CD14-positive monocyte (primary cell): ENCODE results near the gene FBXO8. TPM values are rescaled to one million over a fixed set of nuclear protein-coding genes. Genes with fewer than 3 reads are reported as not detected.

Experiments used
- DNase-seq, 3 donors: peaks; one replicate each; pipeline ENCODE4 v3.0.0-alpha.2; 2011 to 2022
- H2AFZ ChIP-seq: 2 replicates; pipeline ENCODE4 v1.6.0; 2012; ENCODE audit warnings: mild to moderate bottlenecking, low read depth, low read length, inconsistent platforms; ENCODE audit not compliant: insufficient read depth, poor library complexity, severe bottlenecking
- H3K27ac ChIP-seq, 2 donors: 1 replicate in 1 of 2; 2 replicates in 1 of 2; pipeline ENCODE4 v1.5.1; 2012 to 2013; ENCODE audit warnings: low read length in 2 of 2, control low read depth in 1 of 2, inconsistent platforms in 1 of 2, low read depth in 1 of 2, mild to moderate bottlenecking in 1 of 2
- H3K27me3 ChIP-seq, 2 donors: one replicate each; pipeline versions ENCODE4 v1.6.0 to v1.6.1; 2011 to 2013; ENCODE audit warnings: low read length in 2 of 2; ENCODE audit not compliant: control insufficient read depth in 2 of 2, insufficient read depth in 2 of 2
- H3K36me3 ChIP-seq, 2 donors: replicated peaks in 1 of 2; 1 replicate in 1 of 2; 2 replicates in 1 of 2; pipeline versions ENCODE4 v1.5.1 to v1.6.1; 2012 to 2013; ENCODE audit warnings: low read length in 2 of 2, control low read depth in 1 of 2, inconsistent platforms in 1 of 2, mild to moderate bottlenecking in 1 of 2; ENCODE audit not compliant: insufficient read depth in 2 of 2, control insufficient read depth in 1 of 2
- H3K4me1 ChIP-seq, 2 donors: 1 replicate in 1 of 2; 2 replicates in 1 of 2; pipeline versions ENCODE4 v1.5.1 to v1.6.1; 2012 to 2013; ENCODE audit warnings: low read length in 2 of 2, control low read depth in 1 of 2, inconsistent platforms in 1 of 2, mild to moderate bottlenecking in 1 of 2, moderate library complexity in 1 of 2; ENCODE audit not compliant: insufficient read depth in 2 of 2, control insufficient read depth in 1 of 2
- H3K4me2 ChIP-seq: replicated peaks from 2 replicates; pipeline ENCODE3; 2012; ENCODE audit warnings: low read length, moderate library complexity, mild to moderate bottlenecking; ENCODE audit not compliant: poor library complexity, severe bottlenecking; ENCODE audit errors: extremely low read depth
- H3K4me3 ChIP-seq, 3 experiments: fragments of 200-600 bp in 1 of 3; sonication (generic) in 1 of 3; replicated peaks in 1 of 3; 1 replicate in 2 of 3; 2 replicates in 1 of 3; pipeline ENCODE4 v1.5.1; 2011 to 2013; ENCODE audit warnings: low read length in 3 of 3, mild to moderate bottlenecking in 3 of 3, control low read depth in 2 of 3, low read depth in 2 of 3, inconsistent platforms in 1 of 3, moderate library complexity in 1 of 3
- H3K79me2 ChIP-seq: 2 replicates; pipeline ENCODE4 v1.6.0; 2012; ENCODE audit warnings: mild to moderate bottlenecking, control low read depth, inconsistent platforms, low read length, moderate library complexity; ENCODE audit not compliant: insufficient read depth
- H3K9ac ChIP-seq: 2 replicates; pipeline ENCODE4 v1.6.0; 2017; ENCODE audit warnings: low read length, mild to moderate bottlenecking; ENCODE audit not compliant: insufficient read depth, poor library complexity, severe bottlenecking
- H3K9me3 ChIP-seq, 2 donors: replicated peaks in 1 of 2; 1 replicate in 1 of 2; 2 replicates in 1 of 2; pipeline versions ENCODE4 v1.5.1 to v1.6.1; 2012 to 2013; ENCODE audit warnings: low read length in 2 of 2, control low read depth in 1 of 2; ENCODE audit not compliant: control insufficient read depth in 1 of 2, insufficient read depth in 1 of 2
- H4K20me1 ChIP-seq: 2 replicates; pipeline ENCODE4 v1.6.0; 2012; ENCODE audit warnings: mild to moderate bottlenecking, low read length, control low read depth, moderate library complexity; ENCODE audit not compliant: insufficient read depth
- H3K27ac Mint-ChIP-seq, 7 donors: one replicate each; pipeline ENCODE4 v1.8.0; 2020; ENCODE audit warnings: mild to moderate bottlenecking in 7 of 7, mixed read lengths in 7 of 7, moderate library complexity in 6 of 7, inconsistent platforms in 2 of 7
- H3K27me3 Mint-ChIP-seq, 3 donors: one replicate each; pipeline ENCODE4 v1.8.0; 2021 to 2022; ENCODE audit warnings: low read depth in 3 of 3, mild to moderate bottlenecking in 3 of 3, mixed read lengths in 3 of 3, moderate library complexity in 3 of 3, inconsistent platforms in 1 of 3
- H3K36me3 Mint-ChIP-seq, 2 donors: one replicate each; pipeline ENCODE4 v1.8.0; 2020; ENCODE audit warnings: mixed read lengths in 2 of 2, inconsistent platforms in 1 of 2, mild to moderate bottlenecking in 1 of 2
- H3K4me1 Mint-ChIP-seq: one replicate; pipeline ENCODE4 v1.8.0; 2020; ENCODE audit warnings: mild to moderate bottlenecking, mixed read lengths
- H3K4me3 Mint-ChIP-seq, 2 donors: one replicate each; pipeline ENCODE4 v1.8.0; 2020; ENCODE audit warnings: mild to moderate bottlenecking in 2 of 2, mixed read lengths in 2 of 2, moderate library complexity in 1 of 2
- H3K9me3 Mint-ChIP-seq, 7 donors: one replicate each; pipeline ENCODE4 v1.8.0; 2020 to 2022; ENCODE audit warnings: mixed read lengths in 7 of 7, mild to moderate bottlenecking in 6 of 7, moderate library complexity in 6 of 7, inconsistent platforms in 2 of 7
- WGBS: methylation state at CpG from one replicate; pipeline ENCODE4 v1.1.5; 2013; ENCODE audit warnings: missing lambda C conversion rate; ENCODE audit not compliant: insufficient coverage; 5-methylcytosine and 5-hydroxymethylcytosine counted together
- intact Hi-C, 2 donors: fragments of 100-400 bp; cut with micrococcal nuclease; formaldehyde crosslinking; loops; one replicate each; pipeline versions ENCODE4 v1.15.0 to v1.15.1; 2023
- polyA plus RNA-seq, 3 donors: library from polyadenylated mRNA; depleted of rRNA in 1 of 3; unstranded in 2 of 3; stranded (reverse) in 1 of 3; fragments of 300-500 nt in 2 of 3; fragments of >200 nt in 1 of 3; fragmentation: Illumina TruSeq in 2 of 3; gene quantifications; 1 replicate in 2 of 3; 2 replicates in 1 of 3; pipeline ENCODE4 v1.2.3, GENCODE V29; 2012 to 2021
- TF ChIP-seq, protein P1 (sequence below): fragments of 200-600 bp; IDR thresholded peaks from one replicate; pipeline ENCODE4 v1.8.0; 2022; ENCODE audit warnings: antibody characterized with exemption, mild to moderate bottlenecking

The FBXO8 gene
- polyA plus RNA-seq, 3 donors, result 3.9 to 6.5 (median 5.4) TPM

DNA sequence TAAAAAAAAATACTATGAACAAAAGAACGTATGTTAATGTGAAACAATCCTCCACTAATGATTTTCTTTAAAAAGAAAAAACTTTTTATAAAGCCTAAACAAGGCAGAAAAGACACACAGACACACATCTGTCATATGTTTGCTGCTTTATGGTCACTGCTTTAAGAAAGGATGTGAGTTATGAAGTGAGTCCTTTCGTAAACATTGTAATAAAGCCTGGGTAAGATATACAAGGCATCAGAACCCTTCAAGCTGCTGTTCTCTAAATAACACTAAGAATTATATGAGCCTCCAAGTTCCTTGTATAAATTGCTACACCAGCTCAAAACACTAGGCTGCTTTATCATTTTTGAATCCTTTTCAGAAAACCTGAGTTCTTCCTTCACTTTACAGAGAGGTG is 81.6 kb downstream of the FBXO8 start:
- H3K79me2 ChIP-seq, result no peaks in the 10 kb centered on the region
- H3K9me3 ChIP-seq, result no peaks in the 10 kb centered on the region
- H3K36me3 ChIP-seq, result no peaks in the 10 kb centered on the region
- Mint-ChIP-seq H3K27ac (no peak overlapping the region), H3K4me3 (no peak overlapping the region), H3K36me3 (no peaks in the 10 kb centered on the region), H3K4me1 (no peaks in the 10 kb centered on the region), H3K27me3 (peaks cover 16 to 35% (median 21%) of the 10 kb centered on the region in 3 donors), H3K9me3 (no peaks in the 10 kb centered on the region)
- no peak overlapping the region for H3K9ac ChIP-seq
- H3K27me3 ChIP-seq, result peaks cover 16 to 33% of the 10 kb centered on the region in 2 donors
- intact Hi-C loops, result no loop called here
- no peak for DNase-seq
- no CpG with 5 or more reads among the region's 2 CpGs for WGBS
- H4K20me1 ChIP-seq, result no peaks in the 10 kb centered on the region
- no peak overlapping the region for H3K4me2 ChIP-seq
- H3K4me3 ChIP-seq, result no peak overlapping the region
- no peak overlapping the region for H2AFZ ChIP-seq
- H3K4me1 ChIP-seq, result no peaks in the 10 kb centered on the region
- TF ChIP-seq, protein P1, sequence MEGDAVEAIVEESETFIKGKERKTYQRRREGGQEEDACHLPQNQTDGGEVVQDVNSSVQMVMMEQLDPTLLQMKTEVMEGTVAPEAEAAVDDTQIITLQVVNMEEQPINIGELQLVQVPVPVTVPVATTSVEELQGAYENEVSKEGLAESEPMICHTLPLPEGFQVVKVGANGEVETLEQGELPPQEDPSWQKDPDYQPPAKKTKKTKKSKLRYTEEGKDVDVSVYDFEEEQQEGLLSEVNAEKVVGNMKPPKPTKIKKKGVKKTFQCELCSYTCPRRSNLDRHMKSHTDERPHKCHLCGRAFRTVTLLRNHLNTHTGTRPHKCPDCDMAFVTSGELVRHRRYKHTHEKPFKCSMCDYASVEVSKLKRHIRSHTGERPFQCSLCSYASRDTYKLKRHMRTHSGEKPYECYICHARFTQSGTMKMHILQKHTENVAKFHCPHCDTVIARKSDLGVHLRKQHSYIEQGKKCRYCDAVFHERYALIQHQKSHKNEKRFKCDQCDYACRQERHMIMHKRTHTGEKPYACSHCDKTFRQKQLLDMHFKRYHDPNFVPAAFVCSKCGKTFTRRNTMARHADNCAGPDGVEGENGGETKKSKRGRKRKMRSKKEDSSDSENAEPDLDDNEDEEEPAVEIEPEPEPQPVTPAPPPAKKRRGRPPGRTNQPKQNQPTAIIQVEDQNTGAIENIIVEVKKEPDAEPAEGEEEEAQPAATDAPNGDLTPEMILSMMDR, result no peak
- no peak overlapping the region for H3K27ac ChIP-seq

DNA sequence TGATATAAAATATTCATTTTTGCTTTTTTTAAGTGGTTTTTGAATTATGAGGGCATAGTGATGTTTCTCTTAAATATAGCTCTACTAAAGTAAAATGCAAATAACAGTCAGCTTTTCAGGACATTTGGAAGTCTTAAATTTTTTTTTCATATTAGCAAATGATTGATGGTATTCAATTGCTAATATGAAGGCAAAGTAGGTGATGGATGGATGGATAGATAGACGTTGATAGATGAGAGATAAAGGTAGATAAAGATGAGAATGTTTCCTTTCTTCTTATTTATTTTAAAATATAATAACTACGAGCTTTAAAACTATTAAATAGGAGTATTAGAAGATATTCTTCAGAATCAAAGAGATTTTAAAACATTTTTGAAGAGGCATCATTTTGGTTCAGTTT is 83.7 kb downstream of the FBXO8 start:
- no peak overlapping the region for H2AFZ ChIP-seq
- H3K79me2 ChIP-seq, result no peaks in the 10 kb centered on the region
- intact Hi-C loops, result no loop called here
- H3K4me1 ChIP-seq, result no peaks in the 10 kb centered on the region
- WGBS, result no CpG with 5 or more reads among the region's 2 CpGs
- H3K36me3 ChIP-seq, result no peaks in the 10 kb centered on the region
- H3K9ac ChIP-seq, result no peak overlapping the region
- TF ChIP-seq, protein P1, result no peak
- no peaks in the 10 kb centered on the region for H3K36me3 Mint-ChIP-seq
- peaks cover 11 to 29% of the 10 kb centered on the region in 2 donors for H3K27me3 ChIP-seq
- H3K9me3 Mint-ChIP-seq, result peaks cover 0 to 5% (median 0%) of the 10 kb centered on the region in 7 donors
- no peak overlapping the region for H3K27ac ChIP-seq
- H3K27me3 Mint-ChIP-seq, result peaks cover 13 to 36% (median 13%) of the 10 kb centered on the region in 3 donors
- no peaks in the 10 kb centered on the region for H3K4me1 Mint-ChIP-seq
- H3K4me3 ChIP-seq, result no peak overlapping the region
- no peak overlapping the region for H3K4me3 Mint-ChIP-seq
- H4K20me1 ChIP-seq, result no peaks in the 10 kb centered on the region
- no peak overlapping the region for H3K27ac Mint-ChIP-seq
- H3K9me3 ChIP-seq, result no peaks in the 10 kb centered on the region
- DNase-seq, result no peak
- H3K4me2 ChIP-seq, result no peak overlapping the region
